WTC11 (cell line): Measurements from ENCODE around the gene CMKLR1. TPM values are rescaled to one million over a fixed set of nuclear protein-coding genes. Genes with fewer than 3 reads are reported as not detected.

ENCODE experiments used
- ATAC-seq: fragments of 200-7000 bp; cut with Tn5 transposase; 2 replicates; pipeline ENCODE4 v1.10.0; 2021; ENCODE audit warnings: mild to moderate bottlenecking, moderate library complexity
- CTCF ChIA-PET: fragments of 300-600 bp; sonication (Branson Sonifier 250); formaldehyde crosslinking; loops from one replicate; lab custom pipeline; 2021; ENCODE audit warnings: antibody characterized with exemption; lab: Charles Lee
- POLR2A ChIA-PET: fragments of 350-600 bp; sonication (Branson Sonifier 250); formaldehyde crosslinking; loops from one replicate; lab custom pipeline; 2021; ENCODE audit warnings: antibody characterized with exemption; lab: Charles Lee
- DNase-seq: peaks from one replicate; pipeline ENCODE4 v3.0.0; 2021; ENCODE audit warnings: low spot score
- H3K27ac Mint-ChIP-seq: 2 replicates; pipeline ENCODE4 v1.8.0; 2021; ENCODE audit warnings: mixed read lengths
- H3K27me3 Mint-ChIP-seq: 2 replicates; pipeline ENCODE4 v1.8.0; 2021; ENCODE audit warnings: low read depth, mild to moderate bottlenecking, moderate library complexity, mixed read lengths
- H3K36me3 Mint-ChIP-seq: 2 replicates; pipeline ENCODE4 v1.8.0; 2021; ENCODE audit warnings: mixed read lengths
- H3K4me1 Mint-ChIP-seq: 2 replicates; pipeline ENCODE4 v1.8.0; 2022; ENCODE audit warnings: mixed read lengths
- H3K4me3 Mint-ChIP-seq: 2 replicates; pipeline ENCODE4 v1.8.0; 2021; ENCODE audit warnings: mild to moderate bottlenecking, moderate library complexity, mixed read lengths
- H3K9me3 Mint-ChIP-seq: 2 replicates; pipeline ENCODE4 v1.8.0; 2021; ENCODE audit warnings: mixed read lengths
- ATF2 ChIP-seq: sonication (generic); formaldehyde crosslinking; IDR thresholded peaks from 2 replicates; pipeline ENCODE4 v1.8.1; 2022; ENCODE audit warnings: low read depth, missing genetic modification reagents, borderline replicate concordance
- CBFB ChIP-seq: sonication (generic); formaldehyde crosslinking; IDR thresholded peaks from 2 replicates; pipeline ENCODE4 v1.8.1; 2022; ENCODE audit warnings: mild to moderate bottlenecking, low read depth, missing genetic modification reagents
- CREB1 ChIP-seq: sonication (generic); formaldehyde crosslinking; IDR thresholded peaks from 2 replicates; pipeline ENCODE4 v1.8.0; 2023; ENCODE audit warnings: mild to moderate bottlenecking, missing genetic modification reagents
- ERG ChIP-seq: fragments of 250-450 bp; sonication (Bioruptor Pico); IDR thresholded peaks from 2 replicates; pipeline ENCODE4 v1.8.0; 2021; ENCODE audit warnings: mild to moderate bottlenecking
- FOXJ3 ChIP-seq: sonication (generic); formaldehyde crosslinking; IDR thresholded peaks from 2 replicates; pipeline ENCODE4 v1.9.0; 2021; ENCODE audit warnings: missing genetic modification reagents, mild to moderate bottlenecking, borderline replicate concordance
- FOXP1 ChIP-seq: sonication (generic); formaldehyde crosslinking; IDR thresholded peaks from 2 replicates; pipeline ENCODE4 v1.8.0; 2022; ENCODE audit warnings: missing genetic modification reagents, mild to moderate bottlenecking, moderate library complexity, borderline replicate concordance
- IRF2 ChIP-seq: sonication (generic); formaldehyde crosslinking; IDR thresholded peaks from 2 replicates; pipeline ENCODE4 v1.8.0; 2022; ENCODE audit warnings: low read depth, missing genetic modification reagents, borderline replicate concordance
- NFYB ChIP-seq: sonication (generic); formaldehyde crosslinking; conservative IDR thresholded peaks from 2 replicates; pipeline ENCODE4 v1.8.0; 2022; ENCODE audit warnings: low read depth, missing genetic modification reagents
- NR2C2 ChIP-seq: sonication (generic); formaldehyde crosslinking; IDR thresholded peaks from 2 replicates; pipeline ENCODE4 v1.8.0; 2022; ENCODE audit warnings: mild to moderate bottlenecking, missing genetic modification reagents
- NR3C1 ChIP-seq: sonication (generic); formaldehyde crosslinking; conservative IDR thresholded peaks from 2 replicates; pipeline ENCODE4 v1.8.1; 2023; ENCODE audit warnings: low read depth, mild to moderate bottlenecking, missing genetic modification reagents
- PRRX2 ChIP-seq: fragments of 250-450 bp; sonication (Bioruptor Pico); IDR thresholded peaks from 2 replicates; pipeline ENCODE4 v1.8.0; 2021; ENCODE audit warnings: mild to moderate bottlenecking
- SMAD3 ChIP-seq: sonication (generic); formaldehyde crosslinking; IDR thresholded peaks from 2 replicates; pipeline ENCODE4 v1.8.0; 2022; ENCODE audit warnings: missing genetic modification reagents, mild to moderate bottlenecking, borderline replicate concordance
- SMAD4 ChIP-seq: sonication (generic); formaldehyde crosslinking; IDR thresholded peaks from 2 replicates; pipeline ENCODE4 v1.8.0; 2022; ENCODE audit warnings: mild to moderate bottlenecking, missing genetic modification reagents
- SP1 ChIP-seq: sonication (generic); formaldehyde crosslinking; conservative IDR thresholded peaks from 2 replicates; pipeline ENCODE4 v1.8.1; 2022; ENCODE audit warnings: missing genetic modification reagents
- TCF7 ChIP-seq: sonication (generic); formaldehyde crosslinking; IDR thresholded peaks from 2 replicates; pipeline ENCODE4 v1.8.0; 2022; ENCODE audit warnings: mild to moderate bottlenecking, low read depth, missing genetic modification reagents, moderate library complexity
- TP53 ChIP-seq: sonication (generic); formaldehyde crosslinking; IDR thresholded peaks from 2 replicates; pipeline ENCODE4 v1.8.1; 2023; ENCODE audit warnings: mild to moderate bottlenecking, missing genetic modification reagents
- USF1 ChIP-seq: sonication (generic); formaldehyde crosslinking; IDR thresholded peaks from 2 replicates; pipeline ENCODE4 v1.8.0; 2022; ENCODE audit warnings: mild to moderate bottlenecking, missing genetic modification reagents
- USF2 ChIP-seq: sonication (generic); formaldehyde crosslinking; IDR thresholded peaks from 2 replicates; pipeline ENCODE4 v1.8.1; 2023; ENCODE audit warnings: mild to moderate bottlenecking, missing genetic modification reagents, moderate library complexity
- ZBTB21 ChIP-seq: sonication (generic); formaldehyde crosslinking; IDR thresholded peaks from 2 replicates; pipeline ENCODE4 v1.8.1; 2023; ENCODE audit warnings: mild to moderate bottlenecking, missing genetic modification reagents, borderline replicate concordance
- ZNF232 ChIP-seq: sonication (generic); formaldehyde crosslinking; IDR thresholded peaks from 2 replicates; pipeline ENCODE4 v1.8.0; 2022; ENCODE audit warnings: mild to moderate bottlenecking, missing genetic modification reagents
- ZNF416 ChIP-seq: fragments of 250-450 bp; sonication (Bioruptor Pico); IDR thresholded peaks from 2 replicates; pipeline ENCODE4 v1.9.0; 2021; ENCODE audit warnings: mild to moderate bottlenecking, inconsistent platforms
- ZNF423 ChIP-seq: fragments of 250-450 bp; sonication (Bioruptor Pico); IDR thresholded peaks from 2 replicates; pipeline ENCODE4 v2.1.2; 2022; ENCODE audit warnings: mild to moderate bottlenecking, moderate library complexity
- total RNA-seq: library from RNA; stranded (reverse); gene quantifications from 3 replicates; pipeline ENCODE4 v1.2.3, GENCODE V29; 2021
- TF ChIP-seq, protein P1 (sequence below): sonication (generic); formaldehyde crosslinking; IDR thresholded peaks from 2 replicates; pipeline ENCODE4 v1.8.1; 2023; ENCODE audit warnings: mild to moderate bottlenecking, missing genetic modification reagents
- TF ChIP-seq, protein P2 (sequence below): fragments of 200-600 bp; IDR thresholded peaks from 2 replicates; pipeline ENCODE4 v1.8.0; 2022; ENCODE audit warnings: antibody characterized with exemption
- TF ChIP-seq, protein P3 (sequence below): sonication (generic); formaldehyde crosslinking; IDR thresholded peaks from 2 replicates; pipeline ENCODE4 v1.8.1; 2022; ENCODE audit warnings: low read depth, mild to moderate bottlenecking, moderate library complexity, missing genetic modification reagents, borderline replicate concordance

CMKLR1 gene
- total RNA-seq, 1 experiment from 2014 or later: 1.6 TPM

DNA sequence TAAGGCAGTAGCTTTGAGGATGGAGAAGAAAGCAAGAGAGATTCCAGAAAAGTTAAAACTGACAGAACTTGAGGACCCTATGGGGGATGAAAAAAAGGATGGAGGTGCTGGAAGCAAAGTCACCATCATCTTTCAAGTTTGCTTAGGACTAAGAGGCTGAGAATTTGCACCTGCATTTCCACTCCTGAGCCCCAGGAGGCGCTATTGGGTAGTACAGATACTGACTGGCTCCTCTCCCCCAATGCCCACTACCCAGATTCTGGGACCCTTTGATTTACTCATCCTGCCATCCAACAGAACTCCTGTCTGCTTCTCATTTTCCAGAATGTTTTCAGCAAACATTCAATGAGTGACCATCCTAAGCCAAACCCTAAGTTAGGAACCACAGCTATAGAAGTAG lies 34.0 kb upstream of the CMKLR1 start:
- CTCF ChIA-PET: interaction anchor here (1.4 kb wide), 1 partner anchor 122 kb away, joined by 5 read pairs; no protein-coding TSS in a partner anchor
- peak; percentile 54 for DNase-seq

DNA sequence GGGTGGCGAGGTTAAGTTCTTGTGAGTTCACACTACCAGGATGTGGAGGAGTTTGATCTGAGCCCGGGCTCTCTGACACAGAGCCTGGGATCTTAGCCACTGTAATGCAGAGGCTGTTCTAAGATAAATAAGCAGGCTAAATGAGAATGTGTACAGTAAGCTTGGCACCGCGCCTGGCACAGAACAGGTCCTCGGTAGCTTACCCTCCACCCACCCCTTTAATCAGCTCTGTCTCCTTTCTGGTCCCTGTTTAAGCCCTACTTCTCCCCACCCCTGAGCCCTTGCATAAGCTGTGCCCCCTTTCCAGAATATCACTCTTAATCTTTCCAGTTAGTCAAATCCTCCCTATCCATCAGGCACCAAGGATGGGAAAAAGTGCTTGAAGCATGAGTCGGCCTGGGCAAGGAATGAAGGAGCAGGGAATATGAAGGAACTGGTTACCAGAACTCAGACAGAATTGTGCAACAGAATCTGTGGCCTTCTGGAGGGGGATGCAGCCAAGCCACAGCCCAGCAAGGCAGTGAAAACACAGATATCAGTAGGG lies 32.8 kb upstream of the CMKLR1 start:
- Mint-ChIP-seq H3K9me3 (peaks cover 41% of the 10 kb centered on the region), H3K27ac (no peak overlapping the region), H3K4me3 (no peak overlapping the region), H3K4me1 (peaks cover 10% of the 10 kb centered on the region), H3K27me3 (no peaks in the 10 kb centered on the region; the same call in 1 of the 2 replicates), H3K36me3 (peaks cover 37% of the 10 kb centered on the region)
- POLR2A ChIA-PET: no interaction called here
- ATAC-seq (no peak), DNase-seq (no peak)
- CTCF ChIA-PET: no interaction called here
- TF ChIP-seq ZNF416 (CRISPR knock-in tag) (no peak), ATF2 (CRISPR knock-in tag) (no peak), NR2C2 (no peak), ZBTB21 (CRISPR knock-in tag) (no peak), TCF7 (CRISPR knock-in tag) (no peak), ERG (CRISPR knock-in tag) (no peak), FOXP1 (CRISPR knock-in tag) (no peak), CREB1 (CRISPR knock-in tag) (no peak), ZNF232 (no peak)
- TF ChIP-seq, protein P1, sequence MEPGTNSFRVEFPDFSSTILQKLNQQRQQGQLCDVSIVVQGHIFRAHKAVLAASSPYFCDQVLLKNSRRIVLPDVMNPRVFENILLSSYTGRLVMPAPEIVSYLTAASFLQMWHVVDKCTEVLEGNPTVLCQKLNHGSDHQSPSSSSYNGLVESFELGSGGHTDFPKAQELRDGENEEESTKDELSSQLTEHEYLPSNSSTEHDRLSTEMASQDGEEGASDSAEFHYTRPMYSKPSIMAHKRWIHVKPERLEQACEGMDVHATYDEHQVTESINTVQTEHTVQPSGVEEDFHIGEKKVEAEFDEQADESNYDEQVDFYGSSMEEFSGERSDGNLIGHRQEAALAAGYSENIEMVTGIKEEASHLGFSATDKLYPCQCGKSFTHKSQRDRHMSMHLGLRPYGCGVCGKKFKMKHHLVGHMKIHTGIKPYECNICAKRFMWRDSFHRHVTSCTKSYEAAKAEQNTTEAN (CRISPR knock-in tag): no peak

More for the DNA sequence above, 34.0 kb upstream of the CMKLR1 start:
- Mint-ChIP-seq H3K4me3 (no peak overlapping the region), H3K36me3 (peaks cover 50% of the 10 kb centered on the region), H3K27me3 (no peaks in the 10 kb centered on the region; the same call in 1 of the 2 replicates), H3K27ac (no peak overlapping the region), H3K9me3 (peaks cover 54% of the 10 kb centered on the region), H3K4me1 (peaks cover 10% of the 10 kb centered on the region)
- ATAC-seq: peak; percentile 30; the same call in 1 of the 2 replicates
- POLR2A ChIA-PET: no interaction called here
- TF ChIP-seq, protein P2, sequence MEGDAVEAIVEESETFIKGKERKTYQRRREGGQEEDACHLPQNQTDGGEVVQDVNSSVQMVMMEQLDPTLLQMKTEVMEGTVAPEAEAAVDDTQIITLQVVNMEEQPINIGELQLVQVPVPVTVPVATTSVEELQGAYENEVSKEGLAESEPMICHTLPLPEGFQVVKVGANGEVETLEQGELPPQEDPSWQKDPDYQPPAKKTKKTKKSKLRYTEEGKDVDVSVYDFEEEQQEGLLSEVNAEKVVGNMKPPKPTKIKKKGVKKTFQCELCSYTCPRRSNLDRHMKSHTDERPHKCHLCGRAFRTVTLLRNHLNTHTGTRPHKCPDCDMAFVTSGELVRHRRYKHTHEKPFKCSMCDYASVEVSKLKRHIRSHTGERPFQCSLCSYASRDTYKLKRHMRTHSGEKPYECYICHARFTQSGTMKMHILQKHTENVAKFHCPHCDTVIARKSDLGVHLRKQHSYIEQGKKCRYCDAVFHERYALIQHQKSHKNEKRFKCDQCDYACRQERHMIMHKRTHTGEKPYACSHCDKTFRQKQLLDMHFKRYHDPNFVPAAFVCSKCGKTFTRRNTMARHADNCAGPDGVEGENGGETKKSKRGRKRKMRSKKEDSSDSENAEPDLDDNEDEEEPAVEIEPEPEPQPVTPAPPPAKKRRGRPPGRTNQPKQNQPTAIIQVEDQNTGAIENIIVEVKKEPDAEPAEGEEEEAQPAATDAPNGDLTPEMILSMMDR: peak; percentile 79
- TF ChIP-seq TP53 (CRISPR knock-in tag): no peak

DNA sequence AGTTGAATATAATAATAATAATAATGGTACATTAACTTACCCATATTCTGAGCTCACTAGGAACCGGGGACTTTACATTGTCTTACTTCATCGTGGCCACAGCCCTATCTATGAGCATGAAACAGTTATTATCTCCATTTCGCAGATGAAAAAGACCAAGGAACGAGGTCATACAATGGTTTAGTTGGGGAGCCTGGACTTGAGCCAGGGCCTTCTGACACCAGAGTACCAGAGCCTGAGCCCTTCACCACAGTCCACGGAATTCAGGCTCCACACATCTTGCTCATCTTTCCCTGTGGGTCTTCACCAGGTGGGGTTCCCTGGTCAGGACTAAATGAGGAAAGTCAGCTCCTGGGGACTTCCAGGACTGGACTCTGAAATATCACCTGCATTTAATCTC lies 31.3 kb upstream of the CMKLR1 start:
- ATAC-seq: no peak
- Mint-ChIP-seq H3K4me1 (peaks cover 10% of the 10 kb centered on the region), H3K9me3 (peaks cover 27% of the 10 kb centered on the region), H3K4me3 (no peak overlapping the region), H3K36me3 (peaks cover 24% of the 10 kb centered on the region), H3K27ac (no peak overlapping the region), H3K27me3 (no peaks in the 10 kb centered on the region)
- CTCF ChIA-PET: interaction anchor here (1.0 to 2.1 kb wide), 6 partner anchors 13 to 381 kb away, joined by 3 to 6 read pairs (median 4); no protein-coding TSS in a partner anchor
- POLR2A ChIA-PET: interaction anchor here (1.0 kb wide), 1 partner anchor 129 kb away, joined by 3 read pairs; no protein-coding TSS in a partner anchor
- no peak for DNase-seq
- TF ChIP-seq ZNF232 (no peak), NFYB (CRISPR knock-in tag) (no peak), PRRX2 (CRISPR knock-in tag) (no peak), ZNF423 (CRISPR knock-in tag) (no peak), IRF2 (no peak), CBFB (no peak), NR3C1 (CRISPR knock-in tag) (no peak), USF2 (CRISPR knock-in tag) (no peak), SMAD4 (no peak), USF1 (no peak), SMAD3 (CRISPR knock-in tag) (no peak), SP1 (CRISPR knock-in tag) (no peak), FOXJ3 (no peak)
- TF ChIP-seq, protein P3, sequence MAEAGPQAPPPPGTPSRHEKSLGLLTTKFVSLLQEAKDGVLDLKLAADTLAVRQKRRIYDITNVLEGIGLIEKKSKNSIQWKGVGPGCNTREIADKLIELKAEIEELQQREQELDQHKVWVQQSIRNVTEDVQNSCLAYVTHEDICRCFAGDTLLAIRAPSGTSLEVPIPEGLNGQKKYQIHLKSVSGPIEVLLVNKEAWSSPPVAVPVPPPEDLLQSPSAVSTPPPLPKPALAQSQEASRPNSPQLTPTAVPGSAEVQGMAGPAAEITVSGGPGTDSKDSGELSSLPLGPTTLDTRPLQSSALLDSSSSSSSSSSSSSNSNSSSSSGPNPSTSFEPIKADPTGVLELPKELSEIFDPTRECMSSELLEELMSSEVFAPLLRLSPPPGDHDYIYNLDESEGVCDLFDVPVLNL: no peak
